ENCODE data around the gene UBAC2.

The UBAC2 gene

GRCh38 chr13:99311137-99311536 lies 110.5 kb downstream of the UBAC2 start:
- no peak overlapping the region for H3K27ac ChIP-seq (ENCODE audit: low read length)
- no peaks in the 10 kb centered on the region for H3K9me3 ChIP-seq (ENCODE audit: insufficient read depth, low read depth, low read length)
- peaks cover 6% of the 10 kb centered on the region; the same call in 1 of the 2 replicates for H3K36me3 ChIP-seq (ENCODE audit: insufficient read depth, low read depth, low read length)
- H3K27me3 ChIP-seq (ENCODE audit: insufficient read depth, low read length): no peaks in the 10 kb centered on the region
- H3K9ac ChIP-seq (ENCODE audit: low read depth, low read length): no peak overlapping the region
- peaks cover 7% of the 10 kb centered on the region; the same call in 1 of the 2 replicates for H3K4me1 ChIP-seq (ENCODE audit: insufficient read depth, low read length)
- no peak overlapping the region for H3K4me3 ChIP-seq (ENCODE audit: low read length)

- H3K27ac ChIP-seq (ENCODE audit: low read length): no peak overlapping the region
- no peak overlapping the region for H3K4me3 ChIP-seq (ENCODE audit: low read length)
- peaks cover 7% of the 10 kb centered on the region; the same call in 1 of the 2 replicates for H3K4me1 ChIP-seq (ENCODE audit: insufficient read depth, low read length)
- H3K27me3 ChIP-seq (ENCODE audit: insufficient read depth, low read length): no peaks in the 10 kb centered on the region
- peaks cover 6% of the 10 kb centered on the region; the same call in 1 of the 2 replicates for H3K36me3 ChIP-seq (ENCODE audit: insufficient read depth, low read depth, low read length)
- no peak overlapping the region for H3K9ac ChIP-seq (ENCODE audit: low read depth, low read length)
- no peaks in the 10 kb centered on the region for H3K9me3 ChIP-seq (ENCODE audit: insufficient read depth, low read depth, low read length)
Observed at GRCh38 chr13:99311748-99312492, 111.3 kb downstream of the UBAC2 start.

- Histone ChIP-seq H3K27me3 (ENCODE audit: insufficient read depth, low read length) (no peaks in the 10 kb centered on the region), H3K9me3 (ENCODE audit: insufficient read depth, low read depth, low read length) (no peaks in the 10 kb centered on the region), H3K4me3 (ENCODE audit: low read length) (no peak overlapping the region), H3K36me3 (ENCODE audit: insufficient read depth, low read depth, low read length) (peaks cover 6% of the 10 kb centered on the region; the same call in 1 of the 2 replicates), H3K27ac (ENCODE audit: low read length) (no peak overlapping the region), H3K4me1 (ENCODE audit: insufficient read depth, low read length) (peaks cover 7% of the 10 kb centered on the region; the same call in 1 of the 2 replicates), H3K9ac (ENCODE audit: low read depth, low read length) (no peak overlapping the region)
Observed at GRCh38 chr13:99312493-99312883, 111.8 kb downstream of the UBAC2 start.

- Histone ChIP-seq H3K4me1 (ENCODE audit: insufficient read depth, low read length) (peaks cover 7% of the 10 kb centered on the region; the same call in 1 of the 2 replicates), H3K4me3 (ENCODE audit: low read length) (no peak overlapping the region), H3K27me3 (ENCODE audit: insufficient read depth, low read length) (no peaks in the 10 kb centered on the region), H3K9me3 (ENCODE audit: insufficient read depth, low read depth, low read length) (no peaks in the 10 kb centered on the region), H3K27ac (ENCODE audit: low read length) (no peak overlapping the region), H3K36me3 (ENCODE audit: insufficient read depth, low read depth, low read length) (peaks cover 5% of the 10 kb centered on the region; the same call in 1 of the 2 replicates), H3K9ac (ENCODE audit: low read depth, low read length) (no peak overlapping the region)
Observed at GRCh38 chr13:99313501-99313900, 112.8 kb downstream of the UBAC2 start.

GRCh38 chr13:99313941-99314340 lies 113.3 kb downstream of the UBAC2 start:
- H3K36me3 ChIP-seq (ENCODE audit: insufficient read depth, low read depth, low read length): peaks cover 2% of the 10 kb centered on the region
- H3K27me3 ChIP-seq (ENCODE audit: insufficient read depth, low read length): no peaks in the 10 kb centered on the region
- H3K9me3 ChIP-seq (ENCODE audit: insufficient read depth, low read depth, low read length): no peaks in the 10 kb centered on the region
- no peak overlapping the region for H3K4me3 ChIP-seq (ENCODE audit: low read length)
- H3K27ac ChIP-seq (ENCODE audit: low read length): no peak overlapping the region
- peaks cover 7% of the 10 kb centered on the region; the same call in 1 of the 2 replicates for H3K4me1 ChIP-seq (ENCODE audit: insufficient read depth, low read length)
- no peak overlapping the region for H3K9ac ChIP-seq (ENCODE audit: low read depth, low read length)

- Histone ChIP-seq H3K9me3 (ENCODE audit: insufficient read depth, low read depth, low read length) (no peaks in the 10 kb centered on the region), H3K27ac (ENCODE audit: low read length) (no peak overlapping the region), H3K27me3 (ENCODE audit: insufficient read depth, low read length) (no peaks in the 10 kb centered on the region), H3K4me1 (ENCODE audit: insufficient read depth, low read length) (peaks cover 7% of the 10 kb centered on the region; the same call in 1 of the 2 replicates), H3K9ac (ENCODE audit: low read depth, low read length) (no peak overlapping the region), H3K36me3 (ENCODE audit: insufficient read depth, low read depth, low read length) (peaks cover 9% of the 10 kb centered on the region; the same call in 1 of the 2 replicates), H3K4me3 (ENCODE audit: low read length) (no peak overlapping the region)
Observed at GRCh38 chr13:99314640-99315176, 114.1 kb downstream of the UBAC2 start.

GRCh38 chr13:99315186-99315585 lies 114.5 kb downstream of the UBAC2 start:
- H3K36me3 ChIP-seq (ENCODE audit: insufficient read depth, low read depth, low read length): peaks cover 11% of the 10 kb centered on the region; the same call in 1 of the 2 replicates
- no peak overlapping the region for H3K9ac ChIP-seq (ENCODE audit: low read depth, low read length)
- H3K27me3 ChIP-seq (ENCODE audit: insufficient read depth, low read length): no peaks in the 10 kb centered on the region
- peaks cover 7% of the 10 kb centered on the region; the same call in 1 of the 2 replicates for H3K4me1 ChIP-seq (ENCODE audit: insufficient read depth, low read length)
- no peak overlapping the region for H3K27ac ChIP-seq (ENCODE audit: low read length)
- H3K9me3 ChIP-seq (ENCODE audit: insufficient read depth, low read depth, low read length): no peaks in the 10 kb centered on the region
- no peak overlapping the region for H3K4me3 ChIP-seq (ENCODE audit: low read length)

- H3K4me1 ChIP-seq (ENCODE audit: insufficient read depth, low read length): peaks cover 7% of the 10 kb centered on the region; the same call in 1 of the 2 replicates
- no peaks in the 10 kb centered on the region for H3K27me3 ChIP-seq (ENCODE audit: insufficient read depth, low read length)
- no peaks in the 10 kb centered on the region for H3K9me3 ChIP-seq (ENCODE audit: insufficient read depth, low read depth, low read length)
- no peak overlapping the region for H3K27ac ChIP-seq (ENCODE audit: low read length)
- H3K4me3 ChIP-seq (ENCODE audit: low read length): no peak overlapping the region
- H3K9ac ChIP-seq (ENCODE audit: low read depth, low read length): no peak overlapping the region
- peaks cover 11% of the 10 kb centered on the region; the same call in 1 of the 2 replicates for H3K36me3 ChIP-seq (ENCODE audit: insufficient read depth, low read depth, low read length)
Observed at GRCh38 chr13:99316224-99316623, 115.6 kb downstream of the UBAC2 start.

- H3K36me3 ChIP-seq (ENCODE audit: insufficient read depth, low read depth, low read length): peaks cover 11% of the 10 kb centered on the region; the same call in 1 of the 2 replicates
- H3K4me1 ChIP-seq (ENCODE audit: insufficient read depth, low read length): peaks cover 7% of the 10 kb centered on the region; the same call in 1 of the 2 replicates
- H3K4me3 ChIP-seq (ENCODE audit: low read length): no peak overlapping the region
- no peaks in the 10 kb centered on the region for H3K9me3 ChIP-seq (ENCODE audit: insufficient read depth, low read depth, low read length)
- no peak overlapping the region for H3K27ac ChIP-seq (ENCODE audit: low read length)
- H3K9ac ChIP-seq (ENCODE audit: low read depth, low read length): no peak overlapping the region
- no peaks in the 10 kb centered on the region for H3K27me3 ChIP-seq (ENCODE audit: insufficient read depth, low read length)
Observed at GRCh38 chr13:99316657-99317256, 116.1 kb downstream of the UBAC2 start.

- H3K36me3 ChIP-seq (ENCODE audit: insufficient read depth, low read depth, low read length): peaks cover 24% of the 10 kb centered on the region; the same call in 1 of the 2 replicates
- no peak overlapping the region for H3K9ac ChIP-seq (ENCODE audit: low read depth, low read length)
- H3K27me3 ChIP-seq (ENCODE audit: insufficient read depth, low read length): no peaks in the 10 kb centered on the region
- H3K27ac ChIP-seq (ENCODE audit: low read length): no peak overlapping the region
- no peak overlapping the region for H3K4me3 ChIP-seq (ENCODE audit: low read length)
- no peaks in the 10 kb centered on the region for H3K9me3 ChIP-seq (ENCODE audit: insufficient read depth, low read depth, low read length)
- no peaks in the 10 kb centered on the region for H3K4me1 ChIP-seq (ENCODE audit: insufficient read depth, low read length)
Observed at GRCh38 chr13:99320693-99321481, 120.2 kb downstream of the UBAC2 start.

GRCh38 chr13:99321709-99322108 lies 121.1 kb downstream of the UBAC2 start:
- no peaks in the 10 kb centered on the region for H3K9me3 ChIP-seq (ENCODE audit: insufficient read depth, low read depth, low read length)
- no peak overlapping the region for H3K27ac ChIP-seq (ENCODE audit: low read length)
- no peaks in the 10 kb centered on the region for H3K27me3 ChIP-seq (ENCODE audit: insufficient read depth, low read length)
- peaks cover 24% of the 10 kb centered on the region; the same call in 1 of the 2 replicates for H3K36me3 ChIP-seq (ENCODE audit: insufficient read depth, low read depth, low read length)
- H3K9ac ChIP-seq (ENCODE audit: low read depth, low read length): no peak overlapping the region
- no peaks in the 10 kb centered on the region for H3K4me1 ChIP-seq (ENCODE audit: insufficient read depth, low read length)
- no peak overlapping the region for H3K4me3 ChIP-seq (ENCODE audit: low read length)
